ENCODE results near the gene RPL3.

DNA sequence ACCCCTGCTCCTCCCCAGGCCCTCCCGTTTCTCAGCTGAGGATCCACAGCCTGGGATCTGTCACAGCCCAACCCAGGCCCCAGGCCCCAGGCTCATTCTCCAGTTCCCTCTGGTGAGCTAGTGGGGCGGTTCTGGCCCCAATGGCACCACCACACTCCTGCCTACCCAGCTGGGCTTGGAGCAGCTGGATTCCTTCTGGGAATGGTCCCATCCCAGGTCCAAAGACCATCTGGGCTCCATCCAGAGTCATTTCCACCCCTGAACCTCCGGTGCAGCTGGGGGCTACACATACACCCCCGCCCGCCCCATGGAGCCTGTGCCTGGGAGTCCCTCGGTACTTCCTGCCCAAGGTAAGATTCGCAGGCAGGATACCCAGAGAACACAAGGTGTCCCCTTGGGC is 39.2 kb downstream of the RPL3 start:
- TF ChIP-seq, protein P1, sequence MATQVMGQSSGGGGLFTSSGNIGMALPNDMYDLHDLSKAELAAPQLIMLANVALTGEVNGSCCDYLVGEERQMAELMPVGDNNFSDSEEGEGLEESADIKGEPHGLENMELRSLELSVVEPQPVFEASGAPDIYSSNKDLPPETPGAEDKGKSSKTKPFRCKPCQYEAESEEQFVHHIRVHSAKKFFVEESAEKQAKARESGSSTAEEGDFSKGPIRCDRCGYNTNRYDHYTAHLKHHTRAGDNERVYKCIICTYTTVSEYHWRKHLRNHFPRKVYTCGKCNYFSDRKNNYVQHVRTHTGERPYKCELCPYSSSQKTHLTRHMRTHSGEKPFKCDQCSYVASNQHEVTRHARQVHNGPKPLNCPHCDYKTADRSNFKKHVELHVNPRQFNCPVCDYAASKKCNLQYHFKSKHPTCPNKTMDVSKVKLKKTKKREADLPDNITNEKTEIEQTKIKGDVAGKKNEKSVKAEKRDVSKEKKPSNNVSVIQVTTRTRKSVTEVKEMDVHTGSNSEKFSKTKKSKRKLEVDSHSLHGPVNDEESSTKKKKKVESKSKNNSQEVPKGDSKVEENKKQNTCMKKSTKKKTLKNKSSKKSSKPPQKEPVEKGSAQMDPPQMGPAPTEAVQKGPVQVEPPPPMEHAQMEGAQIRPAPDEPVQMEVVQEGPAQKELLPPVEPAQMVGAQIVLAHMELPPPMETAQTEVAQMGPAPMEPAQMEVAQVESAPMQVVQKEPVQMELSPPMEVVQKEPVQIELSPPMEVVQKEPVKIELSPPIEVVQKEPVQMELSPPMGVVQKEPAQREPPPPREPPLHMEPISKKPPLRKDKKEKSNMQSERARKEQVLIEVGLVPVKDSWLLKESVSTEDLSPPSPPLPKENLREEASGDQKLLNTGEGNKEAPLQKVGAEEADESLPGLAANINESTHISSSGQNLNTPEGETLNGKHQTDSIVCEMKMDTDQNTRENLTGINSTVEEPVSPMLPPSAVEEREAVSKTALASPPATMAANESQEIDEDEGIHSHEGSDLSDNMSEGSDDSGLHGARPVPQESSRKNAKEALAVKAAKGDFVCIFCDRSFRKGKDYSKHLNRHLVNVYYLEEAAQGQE (IDR thresholded peaks at IDR 0.05) = no peak
- TF ChIP-seq, protein P2, sequence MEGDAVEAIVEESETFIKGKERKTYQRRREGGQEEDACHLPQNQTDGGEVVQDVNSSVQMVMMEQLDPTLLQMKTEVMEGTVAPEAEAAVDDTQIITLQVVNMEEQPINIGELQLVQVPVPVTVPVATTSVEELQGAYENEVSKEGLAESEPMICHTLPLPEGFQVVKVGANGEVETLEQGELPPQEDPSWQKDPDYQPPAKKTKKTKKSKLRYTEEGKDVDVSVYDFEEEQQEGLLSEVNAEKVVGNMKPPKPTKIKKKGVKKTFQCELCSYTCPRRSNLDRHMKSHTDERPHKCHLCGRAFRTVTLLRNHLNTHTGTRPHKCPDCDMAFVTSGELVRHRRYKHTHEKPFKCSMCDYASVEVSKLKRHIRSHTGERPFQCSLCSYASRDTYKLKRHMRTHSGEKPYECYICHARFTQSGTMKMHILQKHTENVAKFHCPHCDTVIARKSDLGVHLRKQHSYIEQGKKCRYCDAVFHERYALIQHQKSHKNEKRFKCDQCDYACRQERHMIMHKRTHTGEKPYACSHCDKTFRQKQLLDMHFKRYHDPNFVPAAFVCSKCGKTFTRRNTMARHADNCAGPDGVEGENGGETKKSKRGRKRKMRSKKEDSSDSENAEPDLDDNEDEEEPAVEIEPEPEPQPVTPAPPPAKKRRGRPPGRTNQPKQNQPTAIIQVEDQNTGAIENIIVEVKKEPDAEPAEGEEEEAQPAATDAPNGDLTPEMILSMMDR (IDR thresholded peaks at IDR 0.05; ENCODE audit: low read depth, low read length, missing input control) = no peak
- no peak for TF ChIP-seq SP1 (IDR thresholded peaks at IDR 0.05)
- TF ChIP-seq, protein P3, sequence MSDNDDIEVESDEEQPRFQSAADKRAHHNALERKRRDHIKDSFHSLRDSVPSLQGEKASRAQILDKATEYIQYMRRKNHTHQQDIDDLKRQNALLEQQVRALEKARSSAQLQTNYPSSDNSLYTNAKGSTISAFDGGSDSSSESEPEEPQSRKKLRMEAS (IDR thresholded peaks at IDR 0.05) = no peak
- no peak for TF ChIP-seq TAF1 (conservative IDR thresholded peaks at IDR 0.05)
- TF ChIP-seq, protein P4, sequence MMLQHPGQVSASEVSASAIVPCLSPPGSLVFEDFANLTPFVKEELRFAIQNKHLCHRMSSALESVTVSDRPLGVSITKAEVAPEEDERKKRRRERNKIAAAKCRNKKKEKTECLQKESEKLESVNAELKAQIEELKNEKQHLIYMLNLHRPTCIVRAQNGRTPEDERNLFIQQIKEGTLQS (IDR thresholded peaks at IDR 0.05) = no peak
- no peak for TF ChIP-seq YY1 (IDR thresholded peaks at IDR 0.05)
